T-helper 1 cell treated with Interleukin-12 subunit alpha and Interleukin-12 subunit beta and Interleukin-4 antibody, amounts not matched to agents 30 μg/mL and 1 μg/mL, for 36 hours (primary cell): Measurements from ENCODE around the gene NR1H2.
"Not testable (repeated sequence)": the region's sequence is repeated elsewhere in the genome, so short reads cannot be mapped to it uniquely, and the experiment has no call there.

ENCODE experiments used
- H3K27ac Mint-ChIP-seq: one replicate; pipeline ENCODE4 v1.8.0; 2021; ENCODE audit warnings: mild to moderate bottlenecking, mixed read lengths
- H3K27me3 Mint-ChIP-seq: one replicate; pipeline ENCODE4 v1.8.0; 2021; ENCODE audit warnings: low read depth, mixed read lengths
- H3K36me3 Mint-ChIP-seq: one replicate; pipeline ENCODE4 v1.8.0; 2021; ENCODE audit warnings: low read depth, mixed read lengths
- H3K4me1 Mint-ChIP-seq: one replicate; pipeline ENCODE4 v1.8.0; 2021; ENCODE audit warnings: low read depth, mixed read lengths
- H3K4me3 Mint-ChIP-seq: one replicate; pipeline ENCODE4 v1.8.0; 2021; ENCODE audit warnings: mild to moderate bottlenecking, moderate library complexity, mixed read lengths
- H3K9me3 Mint-ChIP-seq: one replicate; pipeline ENCODE4 v1.8.0; 2021; ENCODE audit warnings: mixed read lengths

Gene NR1H2

GRCh38 chr19:50376166-50377050 is at the start of gene NR1H2:
NR1H2 (plus strand) TSS chr19:50376457; CDS start chr19:50377606, 1,149 bp downstream.
- Mint-ChIP-seq H3K4me1 (peaks cover 16% of the 10 kb centered on the region), H3K4me3 (peak within 1 kb of the TSS; percentile 98), H3K36me3 (peaks cover 34% of the 10 kb centered on the region), H3K27me3 (no peaks in the 10 kb centered on the region), H3K27ac (peak within 1 kb of the TSS; percentile 100), H3K9me3 (no peaks in the 10 kb centered on the region)

DNA sequence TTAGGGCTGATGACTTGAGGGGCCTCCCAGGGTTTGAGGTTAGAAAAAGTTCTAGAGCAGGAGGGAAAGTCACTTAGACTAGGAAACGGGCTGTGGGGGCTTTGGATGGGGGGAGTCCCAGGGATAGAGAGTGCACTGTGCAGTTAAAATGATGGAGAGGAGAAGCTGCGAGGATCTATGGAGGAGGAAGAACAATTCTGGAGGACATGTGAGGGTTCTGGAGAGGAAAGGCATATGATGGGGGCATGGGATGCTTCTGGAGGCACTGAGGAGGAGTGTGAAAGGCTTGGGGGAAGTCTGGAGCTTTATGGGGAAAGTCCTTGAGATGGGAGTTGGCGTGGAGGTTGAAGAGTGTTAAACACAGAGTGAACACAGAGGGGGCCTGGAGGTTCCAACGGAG is 49.2 kb upstream of the NR1H2 start:
- Mint-ChIP-seq H3K9me3 (no peaks in the 10 kb centered on the region), H3K27ac (peak overlapping the region; percentile 50), H3K4me1 (peaks cover 48% of the 10 kb centered on the region), H3K27me3 (peaks cover 33% of the 10 kb centered on the region), H3K4me3 (peak overlapping the region; percentile 84), H3K36me3 (peaks cover 9% of the 10 kb centered on the region)

DNA sequence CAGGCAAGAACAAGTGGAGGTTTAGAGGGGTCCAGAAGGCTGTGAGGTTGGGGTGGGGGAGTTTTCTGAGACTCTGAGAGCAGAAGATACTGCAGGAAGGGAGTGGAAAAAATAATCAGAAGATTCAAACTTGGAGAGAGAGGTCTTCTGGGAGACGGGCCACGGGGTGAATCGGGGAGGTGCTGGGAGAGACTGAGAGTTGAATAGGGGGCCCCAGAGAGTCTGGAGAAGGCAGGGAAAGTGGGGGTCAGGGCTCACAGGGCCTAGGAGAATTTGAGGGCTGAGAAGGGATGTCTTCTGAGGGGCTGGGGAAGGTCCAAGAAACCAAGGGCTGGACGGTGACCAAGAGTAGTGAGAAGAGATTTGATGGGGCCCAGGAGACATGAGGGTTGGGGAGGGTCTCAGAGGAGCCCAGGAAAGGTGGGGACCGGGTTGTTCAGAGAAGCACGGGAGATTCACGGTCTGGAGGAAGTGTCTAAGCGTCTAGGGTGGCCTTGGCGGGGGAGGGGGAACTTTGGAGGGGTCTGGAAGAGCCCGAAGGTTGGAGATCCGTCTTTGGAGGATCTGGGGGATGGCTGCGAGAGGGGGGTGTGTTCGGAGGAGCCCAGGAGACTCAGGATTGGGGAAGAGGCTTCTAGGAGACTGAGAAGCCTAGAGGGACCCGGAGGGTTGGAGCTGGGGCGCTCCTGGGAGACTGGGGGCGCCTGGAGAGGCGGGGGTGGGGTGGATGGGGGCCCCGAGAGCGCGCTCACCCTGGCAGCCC is 48.6 kb upstream of the NR1H2 start:
- no peaks in the 10 kb centered on the region for H3K9me3 Mint-ChIP-seq
- peak overlapping the region; percentile 84 for H3K4me3 Mint-ChIP-seq
- H3K27me3 Mint-ChIP-seq: peaks cover 33% of the 10 kb centered on the region
- H3K4me1 Mint-ChIP-seq: peaks cover 52% of the 10 kb centered on the region
- peaks cover 9% of the 10 kb centered on the region for H3K36me3 Mint-ChIP-seq
- H3K27ac Mint-ChIP-seq: peak overlapping the region; percentile 82

DNA sequence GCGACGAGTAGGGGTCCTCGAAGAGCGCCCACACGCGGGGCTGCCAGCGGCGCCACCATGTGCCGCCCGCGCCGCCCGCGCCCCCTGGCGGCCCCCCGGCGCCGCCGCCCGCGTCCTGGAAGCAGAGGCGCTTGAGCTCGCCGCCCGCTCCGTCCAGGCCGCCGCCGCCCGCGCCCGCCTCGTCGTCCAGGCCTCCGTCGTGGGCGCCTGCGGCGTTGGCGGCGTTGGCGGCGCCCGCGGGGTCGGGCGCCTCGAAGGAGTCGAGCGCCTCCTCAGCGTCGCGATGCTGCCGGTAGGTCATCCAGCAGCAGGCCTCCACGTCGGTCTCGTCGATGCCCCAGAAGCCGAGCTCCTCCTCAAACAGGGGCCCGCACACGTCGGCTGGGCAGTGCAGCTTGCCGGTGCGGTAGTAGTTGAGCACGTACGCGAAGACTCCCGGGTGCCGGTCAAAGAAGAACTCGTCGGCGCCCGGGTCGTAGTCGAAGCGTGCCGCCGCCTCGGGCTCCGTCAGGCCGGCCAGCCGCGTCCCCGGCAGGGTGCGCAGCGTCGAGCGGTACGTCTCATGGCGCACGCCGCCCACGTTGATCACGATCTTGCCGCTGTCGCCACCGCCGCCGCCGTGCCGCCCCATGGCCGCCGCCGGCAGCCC is 47.9 kb upstream of the NR1H2 start:
- peaks cover 56% of the 10 kb centered on the region for H3K4me1 Mint-ChIP-seq
- peaks cover 33% of the 10 kb centered on the region for H3K27me3 Mint-ChIP-seq
- H3K9me3 Mint-ChIP-seq: no peaks in the 10 kb centered on the region
- no peak overlapping the region for H3K27ac Mint-ChIP-seq
- H3K36me3 Mint-ChIP-seq: peaks cover 9% of the 10 kb centered on the region
- H3K4me3 Mint-ChIP-seq: no peak overlapping the region

DNA sequence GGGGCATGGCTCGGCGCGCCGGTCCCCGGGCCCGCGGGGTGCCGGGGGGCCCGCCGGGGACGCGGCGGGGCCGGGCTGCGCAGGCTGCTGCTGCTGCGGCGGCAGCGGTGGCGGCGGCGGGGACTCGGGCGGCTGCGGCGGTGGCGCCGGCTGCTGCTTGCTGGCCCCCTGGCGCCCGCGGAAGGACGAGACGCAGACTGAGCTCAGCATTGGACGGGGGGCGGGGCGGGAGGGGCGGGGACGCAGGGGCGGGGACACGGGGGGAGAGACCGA is 47.4 kb upstream of the NR1H2 start:
- H3K4me1 Mint-ChIP-seq: peaks cover 61% of the 10 kb centered on the region
- peak overlapping the region; percentile 94 for H3K27ac Mint-ChIP-seq
- H3K9me3 Mint-ChIP-seq: no peaks in the 10 kb centered on the region
- H3K4me3 Mint-ChIP-seq: peak overlapping the region; percentile 94
- H3K36me3 Mint-ChIP-seq: peaks cover 9% of the 10 kb centered on the region
- peaks cover 33% of the 10 kb centered on the region for H3K27me3 Mint-ChIP-seq

DNA sequence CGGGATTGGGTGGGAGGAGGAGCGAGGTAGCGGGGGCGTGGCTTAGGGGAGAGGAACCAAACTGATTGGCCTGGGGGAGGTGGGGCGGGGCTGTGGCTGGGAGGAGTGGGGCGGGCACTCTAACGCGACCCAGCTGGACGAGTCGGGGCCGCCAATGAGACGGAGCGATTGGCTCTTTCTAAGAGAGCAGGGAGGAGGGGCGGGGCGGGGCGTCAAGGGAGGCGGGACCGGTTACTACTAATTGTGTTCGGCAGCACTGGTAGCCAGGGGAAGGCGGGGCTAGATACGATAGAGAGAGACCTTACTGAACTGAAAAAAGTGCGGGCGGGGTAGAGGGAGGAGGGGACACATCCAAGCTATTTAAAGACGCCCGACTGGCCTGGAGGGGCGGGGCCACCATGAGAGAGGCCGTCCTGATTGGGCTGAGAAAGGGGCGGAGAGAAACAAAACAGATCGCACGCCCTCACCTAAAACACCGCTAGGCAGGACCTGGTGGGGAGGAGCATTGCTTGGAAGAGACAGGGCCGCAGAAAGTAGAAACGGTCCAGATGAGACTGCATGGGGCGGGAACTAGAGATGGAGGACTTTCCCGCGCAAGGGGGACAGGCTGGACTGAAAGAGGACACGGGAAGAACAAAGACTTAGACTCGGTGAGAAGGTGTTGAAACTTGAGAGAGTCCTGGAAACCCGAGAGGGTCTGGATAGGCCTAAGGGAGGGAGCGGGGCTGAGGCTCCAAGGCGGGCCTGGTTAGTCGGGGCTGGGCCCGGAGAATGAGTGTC is 46.9 kb upstream of the NR1H2 start, which contains the start of gene KCNC3:
TSS of gene KCNC3 (minus strand) at position 232 of the 780 bp plus-strand sequence. CDS start 295 bp downstream, outside the sequence.
- Mint-ChIP-seq H3K4me1 (peaks cover 64% of the 10 kb centered on the region), H3K4me3 (peak within 1 kb of the TSS; percentile 94), H3K27me3 (peaks cover 32% of the 10 kb centered on the region), H3K27ac (peak within 1 kb of the TSS; percentile 94), H3K9me3 (no peaks in the 10 kb centered on the region), H3K36me3 (peaks cover 9% of the 10 kb centered on the region)

- peaks cover 61% of the 10 kb centered on the region for H3K4me1 Mint-ChIP-seq
- H3K27me3 Mint-ChIP-seq: peaks cover 30% of the 10 kb centered on the region
- peak overlapping the region; percentile 94 for H3K27ac Mint-ChIP-seq
- H3K9me3 Mint-ChIP-seq, H3K36me3 Mint-ChIP-seq: not testable (repeated sequence)
- peak overlapping the region; percentile 94 for H3K4me3 Mint-ChIP-seq
Observed at GRCh38 chr19:50329926-50330294, 46.3 kb upstream of the NR1H2 start.

- Mint-ChIP-seq H3K4me3 (peak overlapping the region; percentile 94), H3K9me3 (no peaks in the 10 kb centered on the region), H3K36me3 (peaks cover 12% of the 10 kb centered on the region), H3K27me3 (peaks cover 30% of the 10 kb centered on the region), H3K4me1 (peaks cover 63% of the 10 kb centered on the region), H3K27ac (peak overlapping the region; percentile 94)
Observed at GRCh38 chr19:50330365-50331078, 45.7 kb upstream of the NR1H2 start.

DNA sequence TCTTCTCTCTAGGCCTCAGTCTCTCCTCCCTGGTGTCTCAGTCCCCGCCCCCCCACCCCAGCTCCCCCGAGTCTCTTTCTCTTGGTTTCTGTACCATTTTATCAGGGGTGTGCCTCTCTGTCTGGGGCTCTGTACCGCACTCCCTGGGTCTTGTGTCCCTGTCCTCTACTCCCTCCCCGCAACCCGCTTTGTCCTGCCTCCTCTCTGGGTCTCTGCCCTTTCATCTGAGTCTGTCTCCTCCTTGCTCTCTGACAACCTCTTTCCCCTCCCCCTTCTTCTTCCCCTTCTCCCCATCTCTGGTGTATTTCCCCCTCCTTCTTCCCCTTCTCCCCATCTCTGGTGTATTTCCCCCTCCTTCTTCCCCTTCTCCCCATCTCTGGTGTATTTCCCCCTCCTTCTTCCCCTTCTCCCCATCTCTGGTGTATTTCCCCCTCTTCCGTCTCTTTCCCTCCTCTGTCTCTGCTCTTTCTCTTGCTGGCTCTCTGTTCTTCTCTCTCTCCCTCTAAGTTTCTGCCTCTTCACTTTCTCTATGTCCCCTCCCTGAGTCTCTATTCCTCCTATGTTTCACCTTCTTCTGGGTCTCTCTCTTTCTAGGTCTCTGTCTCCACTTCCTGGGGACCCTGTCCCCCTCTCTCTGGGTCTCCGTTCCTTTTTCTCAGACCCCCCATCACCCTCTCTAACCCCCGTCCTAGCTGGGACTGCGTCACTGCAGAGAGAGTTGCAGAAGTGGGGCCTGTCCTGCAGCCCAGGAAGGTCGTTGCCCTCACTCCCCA is 44.9 kb upstream of the NR1H2 start:
- peaks cover 14% of the 10 kb centered on the region for H3K36me3 Mint-ChIP-seq
- peaks cover 23% of the 10 kb centered on the region for H3K27me3 Mint-ChIP-seq

DNA sequence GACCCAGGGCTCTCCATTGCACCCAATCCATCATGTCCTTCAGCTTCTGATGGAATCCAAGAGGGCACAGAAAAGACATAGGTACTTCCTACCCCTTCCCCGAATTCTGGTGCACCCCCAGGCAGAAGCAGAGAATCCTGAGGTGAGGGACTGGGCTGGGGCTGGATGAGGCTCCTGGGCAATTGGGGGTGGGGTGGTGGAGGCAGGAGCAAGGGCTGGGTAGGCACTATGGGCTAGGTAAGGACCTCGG is 44.3 kb upstream of the NR1H2 start:
- H3K4me1 Mint-ChIP-seq: peaks cover 59% of the 10 kb centered on the region
- peaks cover 13% of the 10 kb centered on the region for H3K36me3 Mint-ChIP-seq
- H3K27me3 Mint-ChIP-seq: peaks cover 18% of the 10 kb centered on the region
- H3K9me3 Mint-ChIP-seq: no peaks in the 10 kb centered on the region
- H3K4me3 Mint-ChIP-seq: peak overlapping the region; percentile 87
- H3K27ac Mint-ChIP-seq: peak overlapping the region; percentile 89

More for the DNA sequence above, 44.9 kb upstream of the NR1H2 start:
- Mint-ChIP-seq H3K4me3 (peak overlapping the region; percentile 87), H3K4me1 (peaks cover 64% of the 10 kb centered on the region), H3K27ac (peak overlapping the region; percentile 89), H3K9me3 (no peaks in the 10 kb centered on the region)

DNA sequence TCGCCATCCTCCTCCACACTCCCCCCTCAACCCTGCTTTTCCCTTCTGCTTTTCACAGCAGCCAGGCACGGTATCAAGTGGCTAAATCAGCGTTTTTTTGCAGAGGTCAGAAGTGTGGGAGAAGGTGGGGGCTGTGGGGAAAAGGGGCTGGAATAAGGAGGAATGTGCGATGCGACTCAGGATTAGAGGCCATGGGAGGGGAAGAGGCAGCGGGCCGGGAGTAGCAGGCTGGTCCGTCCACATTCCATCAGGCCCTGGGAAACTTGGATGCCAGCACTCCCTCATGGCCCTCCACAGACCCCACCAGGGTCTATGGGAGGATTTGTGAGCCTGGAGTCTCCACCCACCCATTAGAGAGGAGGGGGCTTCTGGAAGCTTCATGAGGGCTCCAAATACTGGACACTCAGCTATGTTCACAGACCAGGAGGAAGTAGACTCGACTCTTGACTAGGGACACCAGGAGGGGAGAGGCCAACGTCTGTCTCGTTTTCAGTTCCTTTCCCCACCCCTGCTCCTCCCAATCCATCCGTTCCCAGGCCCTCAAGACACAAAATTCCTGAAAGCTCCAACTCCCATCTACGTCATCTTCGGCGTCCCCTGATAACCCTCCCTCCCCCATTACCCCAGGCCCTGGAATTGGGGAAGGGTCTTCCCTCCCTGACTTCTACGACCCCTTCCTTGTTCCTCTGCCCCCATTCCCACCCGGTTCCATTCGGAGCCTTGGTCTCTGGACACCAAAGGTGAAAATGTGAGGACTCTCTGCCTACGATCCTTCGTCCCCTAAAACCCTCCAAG is 43.8 kb upstream of the NR1H2 start:
- Mint-ChIP-seq H3K27ac (peak overlapping the region; percentile 89), H3K27me3 (peaks cover 13% of the 10 kb centered on the region), H3K36me3 (peaks cover 14% of the 10 kb centered on the region), H3K4me1 (peaks cover 56% of the 10 kb centered on the region), H3K9me3 (no peaks in the 10 kb centered on the region), H3K4me3 (peak overlapping the region; percentile 87)

- peak overlapping the region; percentile 96 for H3K27ac Mint-ChIP-seq
- H3K4me3 Mint-ChIP-seq: peak overlapping the region; percentile 87
- H3K36me3 Mint-ChIP-seq: peaks cover 14% of the 10 kb centered on the region
- peaks cover 8% of the 10 kb centered on the region for H3K27me3 Mint-ChIP-seq
- H3K9me3 Mint-ChIP-seq: no peaks in the 10 kb centered on the region
- peaks cover 51% of the 10 kb centered on the region for H3K4me1 Mint-ChIP-seq
Observed at GRCh38 chr19:50333235-50333736, 43.0 kb upstream of the NR1H2 start.
